Prostate gland (tissue), 2 donors: ENCODE results near the gene TFEB. TPM values are rescaled to one million over a fixed set of nuclear protein-coding genes. Genes with fewer than 3 reads are reported as not detected.

Experiments used
- DNase-seq: peaks from one replicate; pipeline ENCODE4 v3.0.0-alpha.2; 2019; ENCODE audit warnings: low spot score
- H3K27ac ChIP-seq, 2 donors: fragments of 200-600 bp; sonication (generic); 2 replicates each; pipeline ENCODE4 v1.5.1; 2017 to 2019
- H3K27me3 ChIP-seq: fragments of 200-600 bp; sonication (generic); replicated peaks from 2 replicates; pipeline ENCODE4 v1.5.1; 2019; ENCODE audit not compliant: insufficient read depth
- H3K36me3 ChIP-seq, 2 donors: fragments of 200-600 bp; sonication (generic); 1 replicate in 1 of 2; 2 replicates in 1 of 2; pipeline versions ENCODE4 v1.5.1 to v1.8.1; 2017 to 2019
- H3K4me1 ChIP-seq: fragments of 200-600 bp; sonication (generic); replicated peaks from 2 replicates; pipeline ENCODE4 v1.5.1; 2019
- H3K4me3 ChIP-seq, 2 donors: fragments of 200-600 bp; sonication (generic); 2 replicates each; pipeline ENCODE4 v1.5.1; 2017 to 2019
- H3K9me3 ChIP-seq: fragments of 200-600 bp; sonication (generic); 2 replicates; pipeline ENCODE4 v1.5.1; 2017
- CTCF ChIP-seq, 4 experiments: fragments of 200-600 bp in 2 of 4; fragments of 450-650 bp in 2 of 4; sonication (generic) in 2 of 4; IDR thresholded peaks; 1 replicate in 3 of 4; 2 replicates in 1 of 4; pipeline ENCODE4 v1.5.1; 2016 to 2019; ENCODE audit warnings: antibody characterized with exemption in 4 of 4, mild to moderate bottlenecking in 2 of 4, moderate library complexity in 2 of 4
- POLR2A ChIP-seq: fragments of 450-650 bp; IDR thresholded peaks from one replicate; pipeline ENCODE4 v1.6.1; 2016; ENCODE audit warnings: antibody characterized with exemption, mild to moderate bottlenecking
- POLR2AphosphoS5 ChIP-seq: sonication (generic); formaldehyde crosslinking; IDR thresholded peaks from one replicate; pipeline ENCODE4 v1.6.1; 2017; ENCODE audit warnings: antibody characterized with exemption
- WGBS: methylation state at CpG from one replicate; pipeline ENCODE4 v1.1.5; 2018; 5-methylcytosine and 5-hydroxymethylcytosine counted together
- intact Hi-C: fragments of 100-400 bp; cut with DNase I; formaldehyde crosslinking; loops from one replicate; pipeline ENCODE4 v1.14.2; 2022
- total RNA-seq, 2 donors: library from RNA; depleted of rRNA; stranded (reverse); fragments of >200 nt; gene quantifications; one replicate each; pipeline ENCODE4 v1.1.0, GENCODE V29; 2016

TFEB gene
- total RNA-seq, 2 donors from 2014 or later, result 28.4 to 31.2 TPM

GRCh38 chr6:41667195-41667594 lies 68.2 kb downstream of the TFEB start:
- H3K4me3 ChIP-seq, result no peak overlapping the region
- DNase-seq, result no peak
- WGBS, result 94% methylated on average over 1 of the region's 1 CpG
- H3K9me3 ChIP-seq, result no peaks in the 10 kb centered on the region
- no peaks in the 10 kb centered on the region for H3K4me1 ChIP-seq
- no peak overlapping the region for H3K27ac ChIP-seq
- no peaks in the 10 kb centered on the region for H3K27me3 ChIP-seq
- no peaks in the 10 kb centered on the region for H3K36me3 ChIP-seq
- intact Hi-C loops, result no loop called here
- TF ChIP-seq POLR2A, result no peak
- TF ChIP-seq CTCF (IDR thresholded peaks at IDR 0.05), result no peak
- no peak for TF ChIP-seq POLR2AphosphoS5

- Histone ChIP-seq H3K36me3 (no peaks in the 10 kb centered on the region), H3K4me1 (no peaks in the 10 kb centered on the region), H3K27me3 (no peaks in the 10 kb centered on the region), H3K4me3 (no peak overlapping the region), H3K27ac (no peak overlapping the region), H3K9me3 (no peaks in the 10 kb centered on the region)
- WGBS, result 86% methylated on average over 5 of the region's 5 CpGs
- intact Hi-C loops, result no loop called here
- no peak for TF ChIP-seq POLR2A
- TF ChIP-seq POLR2AphosphoS5, result no peak
- TF ChIP-seq CTCF (IDR thresholded peaks at IDR 0.05), result no peak
- DNase-seq, result no peak
Measured at GRCh38 chr6:41664271-41664670, 71.1 kb downstream of the TFEB start.

- 85% methylated on average over 5 of the region's 5 CpGs for whole genome bisulfite sequencing
- Histone ChIP-seq H3K36me3 (no peaks in the 10 kb centered on the region), H3K4me1 (no peaks in the 10 kb centered on the region), H3K27ac (no peak overlapping the region), H3K27me3 (no peaks in the 10 kb centered on the region), H3K4me3 (no peak overlapping the region), H3K9me3 (no peaks in the 10 kb centered on the region)
- intact Hi-C loops, result no loop called here
- TF ChIP-seq POLR2AphosphoS5 (no peak), POLR2A (no peak), CTCF (IDR thresholded peaks at IDR 0.05) (no peak)
- no peak for DNase-seq
Measured at GRCh38 chr6:41663568-41663967, 71.8 kb downstream of the TFEB start.

DNA sequence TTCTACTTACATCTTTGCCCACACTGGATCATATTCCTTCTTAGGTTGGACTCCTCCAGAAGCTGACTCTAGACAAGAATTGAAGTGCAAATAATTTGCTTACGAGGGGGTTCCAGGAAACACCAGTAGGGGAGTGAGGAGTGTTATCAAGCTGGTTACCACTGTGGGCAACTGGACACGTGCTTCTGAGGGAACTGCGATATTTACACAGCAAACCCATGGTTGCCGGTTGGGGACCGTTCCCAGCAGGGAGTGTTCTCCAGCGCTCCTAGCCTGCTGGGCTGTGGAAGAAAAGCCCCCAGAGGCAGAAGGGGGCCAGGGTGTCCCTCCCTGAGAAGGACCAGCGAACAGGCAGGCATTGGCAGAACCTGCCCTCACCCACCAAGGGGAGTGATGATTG lies 75.5 kb downstream of the TFEB start:
- TF ChIP-seq CTCF (IDR thresholded peaks at IDR 0.05), result no peak
- TF ChIP-seq POLR2A, result no peak
- TF ChIP-seq POLR2AphosphoS5, result no peak
- intact Hi-C loops, result no loop called here
- no peak overlapping the region for H3K4me3 ChIP-seq
- no peak overlapping the region for H3K27ac ChIP-seq
- WGBS, result 68% methylated on average over 7 of the region's 7 CpGs
- H3K9me3 ChIP-seq, result no peaks in the 10 kb centered on the region
- no peaks in the 10 kb centered on the region for H3K4me1 ChIP-seq
- no peak for DNase-seq
- no peaks in the 10 kb centered on the region for H3K27me3 ChIP-seq
- H3K36me3 ChIP-seq, result no peaks in the 10 kb centered on the region

DNA sequence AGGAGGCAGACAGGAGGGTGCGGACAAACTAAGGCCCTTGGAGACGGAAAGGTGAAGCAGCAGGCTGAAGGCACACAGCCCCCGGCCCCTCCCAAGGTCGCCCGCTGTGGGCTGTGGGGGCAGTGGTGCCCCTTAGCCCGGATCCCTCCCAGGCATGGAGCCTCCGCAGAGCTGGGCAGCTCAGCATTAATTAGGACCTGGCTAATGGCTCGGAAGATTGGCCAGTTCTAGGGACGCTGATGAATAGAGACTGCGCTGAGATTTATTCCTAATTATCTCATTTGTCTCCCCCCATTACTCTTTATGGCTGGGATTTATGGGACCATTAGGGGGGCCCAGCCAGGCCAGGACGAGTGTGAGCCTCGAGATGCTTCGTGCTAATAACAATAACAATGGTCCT lies 76.8 kb downstream of the TFEB start:
- DNase-seq, result no peak
- intact Hi-C loops, result no loop called here
- H3K9me3 ChIP-seq, result no peaks in the 10 kb centered on the region
- TF ChIP-seq CTCF (IDR thresholded peaks at IDR 0.05) (no peak), POLR2AphosphoS5 (no peak), POLR2A (no peak)
- H3K4me1 ChIP-seq, result no peaks in the 10 kb centered on the region
- no peak overlapping the region for H3K4me3 ChIP-seq
- H3K36me3 ChIP-seq, result no peaks in the 10 kb centered on the region
- no peaks in the 10 kb centered on the region for H3K27me3 ChIP-seq
- no peak overlapping the region for H3K27ac ChIP-seq
- 92% methylated on average over 13 of the region's 13 CpGs for WGBS
